ENCODE results near the gene USP20. TPM values are rescaled to one million over a fixed set of nuclear protein-coding genes. Genes with fewer than 3 reads are reported as not detected.
A peak's percentile ranks its signal among the peaks of the same experiment; 100 is the strongest.
"Not testable (repeated sequence)": the region's sequence is repeated elsewhere in the genome, so short reads cannot be mapped to it uniquely, and the experiment has no call there.

USP20 gene
- 18.3 TPM for polyA plus RNA-seq (ENCODE audit: insufficient read length)
- long read RNA-seq, donor 1, result 0 reads
- long read RNA-seq, donor 2, full-length matches to known transcripts, result 1 of 1 reads
- long read RNA-seq, donor 2, partial matches to known transcripts, result 0 of 1 reads
- long read RNA-seq, donor 2, other reads (novel, unspliced or antisense), result 0 of 1 reads
- long read RNA-seq, donor 3, full-length matches to known transcripts, result 1 of 1 reads
- long read RNA-seq, donor 3, partial matches to known transcripts, result 0 of 1 reads
- long read RNA-seq, donor 3, other reads (novel, unspliced or antisense), result 0 of 1 reads
- long read RNA-seq, donor 4, result 0 reads
- long read RNA-seq, donor 5, full-length matches to known transcripts, result 3 of 3 reads
- long read RNA-seq, donor 5, partial matches to known transcripts, result 0 of 3 reads
- long read RNA-seq, donor 5, other reads (novel, unspliced or antisense), result 0 of 3 reads
- long read RNA-seq, donor 6, partial matches to known transcripts, result 54 of 87 reads
- long read RNA-seq, donor 6, other reads (novel, unspliced or antisense), result 32 of 87 reads
- long read RNA-seq, donor 7, full-length matches to known transcripts, result 1 of 1 reads
- long read RNA-seq, donor 7, partial matches to known transcripts, result 0 of 1 reads
- long read RNA-seq, donor 7, other reads (novel, unspliced or antisense), result 0 of 1 reads
- long read RNA-seq, donor 8, result 0 reads

DNA sequence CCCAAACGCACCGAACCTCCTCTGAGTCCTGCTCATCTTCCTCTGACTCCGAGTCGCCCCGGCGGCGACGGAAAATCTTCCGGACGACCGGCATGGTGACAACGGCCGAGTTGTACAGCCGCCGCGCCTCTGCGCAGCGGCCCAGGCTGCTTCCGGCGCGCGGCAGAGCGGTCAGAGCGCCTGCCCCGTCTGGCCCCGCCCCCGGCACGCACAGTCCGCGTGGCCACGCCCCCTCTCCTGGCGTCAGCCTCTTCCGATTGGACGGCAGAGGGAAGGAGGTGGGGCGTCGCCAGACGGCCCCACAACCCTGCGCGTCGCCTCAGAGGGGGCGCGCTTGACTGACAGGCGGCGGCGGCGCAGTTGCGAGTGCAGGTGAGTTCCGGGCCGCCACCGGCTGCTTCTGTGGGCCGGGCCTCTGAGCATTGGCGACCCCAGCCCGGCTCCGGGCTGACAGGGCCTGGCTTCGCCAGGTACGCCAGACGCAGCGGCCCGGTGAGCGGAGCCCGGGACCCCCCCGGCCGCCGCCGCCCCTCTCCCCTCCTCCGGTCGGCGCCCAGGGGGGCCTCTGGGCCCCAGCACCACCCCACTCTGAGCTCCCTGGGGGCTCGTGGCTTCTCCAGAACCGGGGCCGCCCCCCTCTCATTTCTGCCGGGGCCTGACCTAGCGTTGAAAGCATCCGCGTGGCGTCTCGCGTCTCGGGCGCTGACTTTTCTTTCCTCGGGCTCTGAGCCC lies at the start of gene USP20, which contains the start of gene C9orf78:
TSS of gene USP20 (plus strand) at position 331 of the 732 bp plus-strand sequence. CDS start 17,098 bp downstream, outside the sequence.
TSS of gene C9orf78 (minus strand) at position 148 of the 732 bp plus-strand sequence. CDS start at position 94, 54 bp downstream.
- peak; percentile 96 for DNase-seq

DNA sequence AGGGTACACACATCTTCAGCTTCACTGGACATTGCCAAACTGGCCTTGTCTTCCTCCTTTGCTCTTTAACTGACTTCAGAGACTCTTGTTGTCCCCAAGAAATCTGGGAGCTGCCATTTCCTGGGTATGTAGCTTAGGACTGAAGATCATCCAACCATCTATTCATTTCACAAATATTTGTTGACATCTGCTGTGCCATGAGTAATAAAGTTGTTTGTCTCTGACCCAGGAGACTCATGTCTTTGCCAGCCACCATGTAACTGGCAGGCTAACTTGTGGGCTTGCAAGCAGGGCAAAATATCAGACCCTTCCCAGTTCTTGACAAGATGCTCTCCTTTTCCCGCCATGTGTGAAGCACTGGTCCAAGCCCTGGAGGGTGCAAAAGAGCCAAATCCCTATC lies 49.4 kb upstream of the USP20 start:
- no peak for DNase-seq

DNA sequence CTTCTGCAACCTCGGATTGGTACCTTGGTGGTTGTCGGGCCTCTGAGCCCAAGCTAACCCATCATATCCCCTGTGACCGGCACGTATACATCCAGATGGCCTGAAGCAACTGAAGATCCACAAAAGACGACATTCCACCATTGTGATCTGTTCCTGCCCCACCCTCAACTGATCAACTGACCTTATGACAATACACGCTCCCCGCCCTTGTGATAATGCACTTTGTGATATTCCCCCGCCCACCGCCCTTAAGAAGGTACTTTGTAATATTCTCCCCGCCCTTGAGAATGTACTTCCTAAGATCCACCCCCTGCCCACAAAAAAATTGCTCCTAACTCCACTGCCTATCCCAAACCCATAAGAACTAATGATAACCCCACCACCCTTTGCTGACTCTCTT lies 48.8 kb upstream of the USP20 start:
- no peak for DNase-seq

DNA sequence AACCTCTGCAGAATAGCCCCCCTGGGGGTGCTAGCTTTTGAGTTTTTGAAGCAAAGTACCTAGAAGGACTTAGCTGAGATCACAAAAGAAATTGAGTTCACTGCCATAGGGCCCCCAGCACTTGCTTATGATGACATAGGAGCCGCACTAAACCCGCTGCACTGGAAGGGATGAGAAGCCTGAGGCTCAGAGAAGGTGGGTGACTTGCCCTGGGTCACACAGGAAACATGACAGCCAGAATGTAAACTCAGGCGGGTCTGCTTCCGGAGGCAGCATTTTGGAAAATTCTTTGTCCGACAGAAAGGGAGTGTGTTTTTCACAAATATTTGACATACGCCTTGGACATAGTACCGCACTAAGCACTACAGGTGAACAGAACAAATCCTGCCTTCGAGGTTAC lies 40.7 kb upstream of the USP20 start:
- DNase-seq, result no peak

DNA sequence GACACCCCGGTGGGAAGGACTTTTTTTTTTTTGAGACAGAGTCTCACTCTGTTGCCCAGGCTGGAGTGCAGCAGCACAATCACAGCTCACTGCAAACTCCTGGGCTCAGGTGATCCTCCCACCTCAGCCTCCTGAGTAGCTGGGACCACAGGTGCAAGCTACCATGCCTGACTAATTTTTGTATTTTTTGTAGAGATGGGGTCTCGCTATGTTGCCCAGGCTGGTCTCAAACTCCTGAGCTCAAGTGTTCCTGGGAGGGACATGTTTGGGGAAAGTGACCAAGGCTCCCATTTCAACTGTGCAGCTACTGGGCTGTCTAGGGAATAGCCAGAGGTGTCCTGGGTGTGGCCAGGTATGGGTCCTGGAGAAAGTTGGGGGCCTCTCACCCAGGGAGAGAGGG lies 39.2 kb upstream of the USP20 start:
- not testable (repeated sequence) for DNase-seq

DNA sequence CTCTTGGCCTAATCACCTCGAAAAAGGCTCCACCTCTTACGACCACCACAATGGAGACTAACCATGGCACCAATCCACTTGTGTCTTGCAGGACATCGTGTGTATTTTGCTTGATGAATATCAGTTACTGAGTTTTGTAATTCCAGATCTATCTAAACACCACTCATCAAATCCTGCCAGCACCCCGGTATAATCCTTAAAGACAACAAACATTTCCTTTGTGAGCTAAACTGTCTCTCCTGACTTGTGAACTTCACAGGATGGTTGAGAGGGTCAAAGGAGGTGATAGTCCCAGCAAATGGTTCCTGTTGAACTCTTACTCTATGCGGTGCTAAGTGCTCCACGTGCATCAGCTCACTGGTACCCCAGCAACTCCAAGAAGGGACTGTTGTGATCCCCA lies 36.3 kb upstream of the USP20 start:
- no peak for DNase-seq

DNA sequence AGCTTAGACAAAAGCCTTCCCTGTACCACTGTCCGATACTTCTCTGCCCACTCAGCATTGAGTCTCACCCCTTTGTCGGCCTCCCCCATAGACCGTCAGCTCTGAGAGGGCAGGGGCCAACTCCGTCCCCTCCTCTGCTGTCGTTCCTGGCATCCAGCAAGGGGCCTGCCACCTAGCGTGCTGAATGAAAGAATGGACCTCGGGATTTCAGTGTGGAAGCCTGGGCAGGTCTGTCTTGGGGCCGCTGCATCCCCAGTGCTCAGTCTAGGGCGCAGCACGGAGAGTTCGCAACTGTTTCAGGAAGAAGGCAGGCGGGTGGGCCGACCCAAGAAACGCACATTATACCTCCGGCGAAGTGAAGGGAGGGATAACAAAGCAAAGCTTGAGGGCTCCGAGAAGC lies 33.8 kb upstream of the USP20 start:
- DNase-seq, result no peak

DNA sequence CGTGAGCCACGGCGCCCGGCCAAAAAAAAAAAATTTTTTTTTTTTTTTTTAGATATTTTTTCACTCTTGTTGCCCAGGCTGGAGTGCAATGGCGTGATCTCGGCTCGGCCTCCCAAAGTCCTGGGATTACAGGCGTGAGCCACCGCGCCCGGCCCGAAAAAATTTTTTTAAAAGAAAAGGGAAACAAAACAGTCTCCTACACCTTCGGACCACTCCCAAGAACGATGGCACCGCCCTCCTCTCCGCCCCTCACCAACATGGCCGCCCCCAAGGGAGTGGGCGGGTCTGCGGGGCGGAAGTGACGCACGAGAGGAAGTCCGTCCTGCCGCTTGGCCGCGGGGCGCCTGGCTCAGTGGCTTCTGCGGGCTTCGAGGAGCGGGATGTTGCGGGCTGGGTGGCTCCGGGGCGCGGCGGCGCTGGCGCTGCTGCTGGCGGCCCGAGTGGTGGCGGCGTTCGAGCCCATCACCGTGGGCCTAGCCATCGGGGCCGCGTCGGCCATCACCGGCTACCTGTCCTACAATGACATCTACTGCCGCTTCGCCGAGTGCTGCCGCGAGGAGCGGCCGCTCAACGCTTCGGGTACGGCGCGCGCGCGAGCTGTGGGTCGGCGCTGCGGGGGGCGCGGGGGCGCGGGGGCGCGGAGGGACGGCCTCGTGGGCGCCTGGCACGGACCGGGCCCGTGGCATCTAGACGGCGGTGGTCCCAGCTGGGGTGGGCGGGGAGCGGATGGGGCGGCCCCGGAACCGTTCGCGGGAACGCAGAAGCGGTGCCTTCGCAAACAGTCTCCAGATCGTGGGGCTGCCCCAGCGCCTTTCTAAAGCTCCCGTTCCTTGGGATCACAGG lies 32.2 kb upstream of the USP20 start, which contains the start of gene TOR1B:
TSS of gene TOR1B (plus strand) at position 352 of the 843 bp plus-strand sequence. CDS start at position 381, 29 bp downstream.
- peak; percentile 95 for DNase-seq

DNA sequence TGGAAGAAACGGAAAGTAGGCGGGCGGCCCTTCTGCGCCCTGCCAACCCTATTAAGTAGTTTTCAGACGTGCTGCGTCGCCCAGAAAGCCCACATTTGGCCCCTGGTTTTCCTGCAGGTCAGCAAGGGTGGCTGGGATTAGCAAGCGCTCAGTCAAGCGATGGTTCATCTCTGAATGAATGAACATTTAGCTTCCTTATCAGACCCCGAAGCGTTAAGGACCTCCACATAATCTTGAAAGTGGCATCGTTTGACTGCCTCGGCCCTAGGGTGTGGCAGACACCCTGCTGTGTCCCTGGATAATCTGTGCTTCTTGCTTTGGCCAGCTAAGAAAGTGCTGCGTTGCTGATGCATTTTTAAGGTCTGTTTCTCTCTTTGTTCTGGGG lies 31.6 kb upstream of the USP20 start:
- no peak for DNase-seq

DNA sequence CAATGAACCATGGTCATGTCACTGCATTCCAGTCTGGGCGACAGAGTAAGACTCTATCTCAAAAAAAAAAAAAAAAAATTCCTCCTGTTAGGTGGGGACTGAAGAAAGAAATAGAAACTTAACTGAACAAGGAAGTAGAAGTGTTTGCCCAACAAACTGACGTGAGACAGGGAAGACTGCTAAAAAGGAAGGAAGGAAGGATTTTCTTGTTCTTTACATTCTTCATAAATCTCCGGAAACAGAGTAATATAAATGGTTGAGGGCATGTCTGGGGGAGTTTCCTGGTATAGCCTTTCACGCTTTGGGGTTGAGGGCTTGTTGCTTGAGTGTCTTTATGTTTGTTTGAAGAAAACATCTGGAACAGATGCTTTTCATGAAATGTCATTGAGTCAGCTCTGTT lies 29.2 kb upstream of the USP20 start:
- DNase-seq, result no peak

DNA sequence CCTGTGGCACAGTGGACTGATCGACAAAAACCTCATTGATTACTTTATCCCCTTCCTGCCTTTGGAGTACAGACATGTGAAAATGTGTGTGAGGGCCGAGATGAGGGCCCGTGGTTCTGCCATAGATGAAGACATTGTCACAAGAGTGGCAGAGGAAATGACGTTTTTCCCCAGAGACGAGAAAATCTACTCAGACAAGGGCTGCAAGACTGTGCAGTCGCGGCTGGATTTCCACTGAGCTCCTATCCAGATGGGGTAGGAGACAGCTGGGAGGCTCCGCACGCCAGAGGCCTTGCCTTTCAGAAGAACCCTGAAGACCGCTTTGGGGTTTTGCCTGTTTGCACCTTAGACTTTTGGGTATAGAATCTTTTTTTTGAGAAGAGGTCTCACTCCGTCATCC lies 25.9 kb upstream of the USP20 start:
- DNase-seq, result no peak

DNA sequence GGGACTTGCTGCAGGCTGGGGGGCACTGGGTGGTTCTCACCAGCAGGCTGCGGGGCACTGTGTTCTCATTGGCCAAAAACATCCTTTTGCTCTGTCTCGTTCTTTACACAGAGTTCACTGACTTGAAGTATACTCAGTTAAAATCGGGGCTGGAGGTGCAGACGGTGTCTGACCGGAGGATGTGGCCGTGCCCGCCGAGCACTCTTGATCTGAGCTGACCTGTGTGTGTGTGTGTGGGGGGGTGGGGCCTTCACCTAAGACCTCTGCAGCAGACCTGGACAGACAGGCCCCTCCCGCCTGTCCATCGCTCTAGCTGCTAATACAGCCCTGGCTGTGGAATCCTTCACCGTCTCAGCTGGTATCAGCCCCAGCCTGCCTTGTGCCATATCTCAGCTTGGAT lies 25.1 kb upstream of the USP20 start:
- no peak for DNase-seq

DNA sequence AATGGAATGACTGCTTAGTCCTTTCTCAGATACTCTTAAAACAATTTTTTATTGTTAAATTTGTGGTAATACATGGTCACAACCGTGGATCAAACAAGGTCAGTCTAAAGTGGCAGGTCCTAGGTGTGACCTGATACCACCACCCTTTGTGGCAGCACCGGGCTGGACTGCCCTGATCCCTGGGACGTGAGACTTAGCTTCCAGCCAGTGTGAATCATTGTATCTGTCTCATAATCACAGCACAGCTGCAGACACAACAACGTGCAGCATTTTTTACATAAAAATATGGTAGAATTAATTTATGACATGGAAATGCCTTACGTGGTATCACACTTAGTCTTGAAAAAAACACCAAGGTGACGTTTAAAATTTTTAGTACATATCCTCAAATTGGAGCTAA lies 24.5 kb upstream of the USP20 start:
- DNase-seq, result no peak

DNA sequence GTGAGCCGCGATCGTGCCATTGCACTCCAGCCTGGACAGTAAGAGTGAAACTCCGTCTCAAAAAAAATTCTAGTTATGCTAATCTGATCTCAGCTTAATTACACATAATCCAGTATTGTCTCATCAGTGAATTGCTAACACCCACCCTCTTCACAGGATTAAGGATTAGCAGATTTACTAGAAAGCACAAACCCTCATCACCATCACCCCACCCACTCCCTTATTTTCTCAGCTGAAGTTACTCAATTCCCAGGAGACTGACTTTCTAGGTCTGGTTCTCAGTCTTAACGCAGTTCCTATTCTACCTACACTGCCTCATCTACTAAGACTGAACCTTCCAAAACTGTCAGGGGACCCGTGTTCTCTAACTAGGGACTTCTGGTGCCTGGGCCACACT lies 23.3 kb upstream of the USP20 start:
- no peak for DNase-seq

DNA sequence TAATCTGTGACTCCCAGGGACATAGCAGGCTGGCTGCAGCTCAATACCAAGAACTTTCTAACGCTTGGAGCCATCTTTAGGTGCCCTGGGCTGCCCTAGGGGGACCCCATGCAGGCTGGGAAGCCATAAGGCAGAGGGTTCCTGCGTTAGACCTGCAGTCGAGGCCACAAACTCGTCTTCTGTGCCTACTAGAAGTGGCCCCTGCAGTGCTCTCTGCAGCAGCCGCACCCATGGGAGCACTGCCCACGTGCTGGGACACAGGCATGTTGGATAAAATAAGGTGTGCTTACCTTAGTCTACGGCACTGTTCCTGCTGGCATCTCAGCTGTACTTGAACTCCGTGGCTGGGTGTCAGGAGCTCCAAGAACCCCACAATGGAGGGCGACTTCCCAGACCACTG lies 22.9 kb upstream of the USP20 start:
- DNase-seq, result no peak

DNA sequence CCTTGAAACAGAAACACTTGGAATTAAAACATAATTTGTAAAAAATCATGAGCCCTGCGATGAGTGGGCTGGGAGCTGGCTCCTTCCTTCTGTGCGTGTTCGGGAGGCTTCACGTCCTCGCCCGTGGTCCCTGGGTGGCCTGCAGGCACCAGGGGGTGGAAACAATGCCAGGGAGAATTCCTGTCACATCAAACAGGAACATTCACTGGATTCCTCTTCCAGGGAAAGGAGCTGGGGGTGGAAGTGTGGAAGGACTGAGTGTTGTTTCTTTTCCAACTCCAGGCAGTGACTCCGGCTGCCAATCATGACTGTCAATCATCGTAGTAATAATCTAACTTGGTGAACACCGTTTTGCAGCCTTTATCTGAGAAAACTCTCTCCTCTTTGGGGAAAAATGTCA lies 21.6 kb upstream of the USP20 start:
- DNase-seq, result no peak

DNA sequence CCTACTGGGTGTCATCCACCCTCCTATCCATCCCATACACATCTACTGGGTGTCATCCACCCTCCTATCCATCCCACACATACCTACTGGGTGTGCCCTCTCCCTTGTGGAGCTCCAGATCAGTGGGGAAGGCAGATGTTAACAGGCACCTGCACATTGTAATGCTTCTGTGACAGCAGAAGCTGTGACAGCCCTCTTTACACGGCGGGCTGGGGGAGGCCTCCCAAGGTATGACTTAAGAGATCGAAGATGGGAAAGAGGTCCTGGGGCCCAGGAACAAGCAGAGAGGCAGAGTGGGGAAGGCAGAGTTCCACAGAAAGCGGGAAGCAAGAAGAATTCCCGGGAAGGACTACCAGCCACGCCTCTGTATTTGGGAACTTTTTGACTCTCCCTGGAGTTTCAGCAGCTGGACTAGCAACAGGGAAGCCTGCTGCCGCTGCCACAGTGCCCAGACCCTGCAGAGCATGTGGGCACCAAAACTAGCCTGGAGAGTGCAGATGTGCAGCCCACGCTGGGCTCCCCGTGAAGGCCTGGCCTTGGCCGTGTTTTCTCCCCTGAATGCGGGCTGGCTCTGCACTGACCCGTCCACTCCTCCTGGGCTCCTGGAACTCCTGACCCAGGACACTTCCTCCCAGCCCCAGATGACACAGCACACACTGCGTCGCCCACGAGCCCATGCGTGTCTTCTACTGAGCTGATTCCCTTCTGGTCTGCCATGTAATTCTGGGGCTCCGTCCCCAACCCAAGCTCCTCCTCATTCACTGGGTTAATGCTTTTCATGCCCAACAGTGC lies 20.6 kb upstream of the USP20 start:
- DNase-seq, result no peak

DNA sequence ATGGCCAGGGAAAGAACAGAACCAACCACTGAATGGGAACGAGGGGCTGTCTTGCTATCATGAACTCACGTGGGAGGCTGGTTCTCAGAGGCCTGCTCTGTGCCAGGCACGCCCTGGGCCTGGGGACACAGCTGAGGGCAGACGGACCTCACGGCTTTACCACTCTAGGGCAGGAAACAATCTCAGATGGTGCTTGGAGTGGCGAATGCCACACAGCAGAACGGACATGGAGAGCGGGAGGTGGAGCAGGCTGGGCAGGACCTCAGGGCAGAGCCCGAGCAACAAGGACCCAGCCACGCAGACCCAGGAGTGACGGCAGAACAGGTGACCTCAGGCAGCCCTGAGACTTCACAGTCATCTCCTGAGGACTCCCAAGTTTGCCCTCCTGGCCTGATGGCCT lies 20.0 kb upstream of the USP20 start:
- DNase-seq, result no peak

DNA sequence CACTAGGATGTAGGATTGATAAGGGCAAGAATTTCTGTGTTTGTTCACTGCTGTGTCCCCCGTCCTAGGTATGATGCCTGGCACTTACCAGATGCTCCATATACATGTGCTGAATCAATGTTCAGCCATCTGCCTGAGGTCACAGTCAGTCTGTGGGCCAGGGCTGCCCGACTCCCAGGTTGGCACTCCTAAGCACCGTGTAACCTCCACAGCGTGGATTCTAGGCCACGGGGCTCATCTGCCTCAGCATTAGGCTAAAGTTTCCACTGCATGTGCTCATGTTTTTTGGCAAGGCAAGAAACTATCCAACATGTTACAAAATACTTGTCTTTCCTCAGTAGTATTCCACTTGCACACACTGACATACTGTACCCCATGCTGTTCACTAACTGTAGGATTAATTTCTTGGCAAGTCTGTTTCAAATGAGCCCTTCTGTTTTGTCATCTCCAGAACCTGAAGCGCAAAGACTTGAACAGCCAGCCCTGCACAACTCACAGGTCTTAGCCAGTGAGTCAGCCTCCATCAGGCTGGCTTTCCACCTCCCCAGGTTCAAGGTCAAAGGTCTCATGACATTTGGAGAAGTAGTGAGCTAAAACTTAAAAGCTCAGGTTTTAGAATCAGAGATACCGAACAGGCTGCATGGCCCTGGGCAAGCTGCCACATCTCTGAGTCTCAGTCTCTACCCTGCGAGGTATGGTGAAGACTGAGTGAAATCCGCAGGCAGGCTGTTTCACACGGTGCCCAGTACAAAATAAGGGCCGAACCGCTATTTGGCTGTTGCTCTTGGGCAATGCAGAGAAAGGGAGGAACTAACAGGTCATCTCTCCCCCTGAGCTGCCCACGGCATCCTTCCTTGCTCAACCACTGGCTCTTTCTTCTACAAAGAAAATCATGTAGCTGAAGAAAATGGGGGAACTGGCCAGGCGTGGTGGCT lies 18.5 kb upstream of the USP20 start:
- DNase-seq, result no peak
